GM23248 (cell line): ENCODE measurements around the gene PEX26. TPM values are rescaled to one million over a fixed set of nuclear protein-coding genes. Genes with fewer than 3 reads are reported as not detected.

Source experiments
- DNase-seq: peaks from one replicate; pipeline ENCODE4 v3.0.0-alpha.2; 2015
- H2AFZ ChIP-seq: fragments of 200-600 bp; sonication (generic); 2 replicates; pipeline ENCODE4 v1.6.1; 2016; ENCODE audit warnings: antibody characterized with exemption
- H3F3A ChIP-seq: fragments of 200-600 bp; sonication (generic); 2 replicates; pipeline ENCODE4 v1.6.1; 2016; ENCODE audit warnings: mild to moderate bottlenecking, antibody characterized with exemption, mixed run types; ENCODE audit not compliant: insufficient read depth
- H3K27ac ChIP-seq: fragments of 200-600 bp; sonication (generic); 2 replicates; pipeline ENCODE4 v1.5.1; 2016; ENCODE audit warnings: mild to moderate bottlenecking
- H3K27me3 ChIP-seq: fragments of 200-600 bp; sonication (generic); replicated peaks from 2 replicates; pipeline ENCODE4 v1.6.1; 2016; ENCODE audit warnings: mild to moderate bottlenecking; ENCODE audit not compliant: insufficient read depth
- H3K36me3 ChIP-seq: fragments of 200-600 bp; sonication (generic); 2 replicates; pipeline ENCODE4 v1.6.1; 2016; ENCODE audit warnings: low read depth, mild to moderate bottlenecking
- H3K4me1 ChIP-seq: fragments of 200-600 bp; sonication (generic); 2 replicates; pipeline ENCODE4 v1.6.1; 2016; ENCODE audit warnings: mild to moderate bottlenecking; ENCODE audit not compliant: insufficient read depth
- H3K4me2 ChIP-seq: fragments of 200-600 bp; sonication (generic); one replicate; pipeline ENCODE4 v1.6.1; 2016; ENCODE audit warnings: mild to moderate bottlenecking; ENCODE audit not compliant: unreplicated experiment
- H3K4me3 ChIP-seq: fragments of 200-600 bp; sonication (generic); 2 replicates; pipeline ENCODE4 v1.5.1; 2016; ENCODE audit warnings: mild to moderate bottlenecking
- H3K79me2 ChIP-seq: fragments of 200-600 bp; sonication (generic); 2 replicates; pipeline ENCODE4 v1.6.1; 2016; ENCODE audit warnings: mild to moderate bottlenecking; ENCODE audit not compliant: insufficient read depth
- H3K9ac ChIP-seq: fragments of 200-600 bp; sonication (generic); 2 replicates; pipeline ENCODE4 v1.6.1; 2016; ENCODE audit warnings: mild to moderate bottlenecking
- H3K9me2 ChIP-seq: fragments of 200-600 bp; sonication (generic); 2 replicates; pipeline ENCODE4 v1.6.1; 2016; ENCODE audit warnings: mixed run types, mild to moderate bottlenecking, moderate library complexity; ENCODE audit not compliant: insufficient read depth
- H3K9me3 ChIP-seq: fragments of 200-600 bp; sonication (generic); one replicate; pipeline ENCODE4 v1.6.1; 2017; ENCODE audit warnings: low read depth
- H4K20me1 ChIP-seq: fragments of 200-600 bp; sonication (generic); 2 replicates; pipeline ENCODE4 v1.6.0; 2016; ENCODE audit not compliant: insufficient read depth
- EZH2 ChIP-seq: fragments of 200-600 bp; sonication (generic); IDR thresholded peaks from 2 replicates; pipeline ENCODE4 v1.6.1; 2018; ENCODE audit warnings: antibody characterized with exemption, mild to moderate bottlenecking; ENCODE audit not compliant: insufficient read depth, poor library complexity, severe bottlenecking
- EZH2phosphoT487 ChIP-seq: fragments of 200-600 bp; sonication (generic); IDR thresholded peaks from 2 replicates; pipeline ENCODE4 v1.6.1; 2018; ENCODE audit warnings: antibody characterized with exemption, moderate library complexity, mild to moderate bottlenecking, low read depth; ENCODE audit not compliant: insufficient read depth
- WGBS, 2 experiments: methylation state at CpG; one replicate each; pipeline ENCODE4 v1.1.6; 2015 to 2017; ENCODE audit warnings: low lambda C conversion rate in 2 of 2, low coverage in 1 of 2; ENCODE audit errors: missing lambda C conversion rate in 2 of 2; 5-methylcytosine and 5-hydroxymethylcytosine counted together
- in situ Hi-C: fragments of 300-500 bp; cut with MboI; formaldehyde crosslinking; loops from 2 replicates; pipeline ENCODE4 v1.15.0; 2020
- polyA plus RNA-seq: library from polyadenylated mRNA; unstranded; fragments of >200 nt; fragmentation: Nextera tagmentation; extraction: Ambion mirVana; gene quantifications from 2 replicates; pipeline ENCODE4 v1.2.1, GENCODE V29; 2016
- total RNA-seq: library from RNA; depleted of rRNA; stranded (reverse); fragments of >200 nt; shearing (Covaris generic); gene quantifications from 2 replicates; pipeline ENCODE4 v1.2.3, GENCODE V29; 2014

Gene PEX26
- total and polyA plus RNA-seq, 2 experiments from 2014 or later, result 4.7 to 32.2 TPM

DNA sequence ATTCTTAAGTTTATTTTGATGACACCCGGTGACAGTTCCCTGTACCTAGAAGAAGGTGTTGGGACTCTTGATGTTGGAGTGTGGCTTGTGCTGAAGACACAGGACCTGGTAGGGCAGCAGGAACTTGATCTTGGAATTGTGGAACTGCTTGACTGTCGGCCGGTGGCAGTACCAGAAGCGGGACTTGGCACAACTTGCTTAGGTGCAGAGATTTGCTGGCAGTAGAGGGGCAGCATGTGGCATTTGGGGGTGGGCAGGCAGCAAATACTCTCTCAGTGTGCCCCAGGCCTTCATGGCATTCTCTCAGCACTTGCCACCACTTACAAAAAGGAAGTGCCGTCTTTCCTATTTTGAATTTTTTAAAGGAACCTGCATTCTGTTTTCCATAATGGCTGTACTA, 3.6 kb downstream of the PEX26 start:
- H3K4me3 ChIP-seq, result no peak overlapping the region
- H3K79me2 ChIP-seq, result peaks cover 67% of the 10 kb centered on the region
- no peak for TF ChIP-seq EZH2phosphoT487
- TF ChIP-seq EZH2, result no peak
- no peak overlapping the region for H3K27ac ChIP-seq
- peaks cover 25% of the 10 kb centered on the region; the same call in 1 of the 2 replicates for H3K36me3 ChIP-seq
- H3K9me3 ChIP-seq, result no peaks in the 10 kb centered on the region
- no peak for DNase-seq
- no peak overlapping the region for H3K4me2 ChIP-seq
- no peak overlapping the region for H2AFZ ChIP-seq
- no peaks in the 10 kb centered on the region for H3K27me3 ChIP-seq
- in situ Hi-C loops, result no loop called here
- no peaks in the 10 kb centered on the region for H3K9me2 ChIP-seq
- no peaks in the 10 kb centered on the region for H4K20me1 ChIP-seq
- H3K4me1 ChIP-seq, result peaks cover 11% of the 10 kb centered on the region
- H3F3A ChIP-seq, result peaks cover 6% of the 10 kb centered on the region; the same call in 1 of the 2 replicates
- 96 to 97% methylated on average over 5 of the region's 5 CpGs for WGBS, 2 experiments
- no peak overlapping the region for H3K9ac ChIP-seq

DNA sequence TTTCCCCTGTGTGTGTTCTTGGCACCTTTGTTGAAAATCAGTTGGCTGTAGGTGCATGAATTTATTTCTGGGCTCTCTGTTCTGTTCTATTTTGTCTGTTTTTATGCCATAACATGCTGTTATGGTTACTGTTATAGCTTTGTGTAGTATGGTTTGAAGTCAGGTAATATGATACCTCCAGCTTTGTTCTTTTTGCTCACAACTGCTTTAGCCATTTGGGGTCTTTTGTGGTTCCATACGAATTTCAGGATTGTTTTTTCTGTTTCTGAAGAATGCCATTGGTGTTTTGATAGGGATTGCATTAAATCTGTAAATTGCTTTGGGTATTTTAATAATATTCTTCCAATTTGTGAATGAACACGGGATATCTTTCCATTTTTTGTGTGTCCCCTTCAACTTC, 4.7 kb downstream of the PEX26 start:
- no peak overlapping the region for H3K4me2 ChIP-seq
- no peaks in the 10 kb centered on the region for H4K20me1 ChIP-seq
- WGBS, 2 experiments, result 32 to 41% methylated on average over 2 of the region's 2 CpGs
- in situ Hi-C loops, result no loop called here
- no peaks in the 10 kb centered on the region for H3K27me3 ChIP-seq
- no peaks in the 10 kb centered on the region for H3F3A ChIP-seq
- H3K27ac ChIP-seq, result no peak overlapping the region
- peaks cover 25% of the 10 kb centered on the region; the same call in 1 of the 2 replicates for H3K36me3 ChIP-seq
- H3K9ac ChIP-seq, result no peak overlapping the region
- DNase-seq, result no peak
- no peak overlapping the region for H3K4me3 ChIP-seq
- H3K9me2 ChIP-seq, result no peaks in the 10 kb centered on the region
- TF ChIP-seq EZH2phosphoT487 (no peak), EZH2 (no peak)
- H3K79me2 ChIP-seq, result peaks cover 58% of the 10 kb centered on the region
- H2AFZ ChIP-seq, result no peak overlapping the region
- H3K9me3 ChIP-seq, result no peaks in the 10 kb centered on the region
- 0 out of 2 replicates have a peak, but pooled peaks cover 4% of the 10 kb centered on the region for H3K4me1 ChIP-seq

DNA sequence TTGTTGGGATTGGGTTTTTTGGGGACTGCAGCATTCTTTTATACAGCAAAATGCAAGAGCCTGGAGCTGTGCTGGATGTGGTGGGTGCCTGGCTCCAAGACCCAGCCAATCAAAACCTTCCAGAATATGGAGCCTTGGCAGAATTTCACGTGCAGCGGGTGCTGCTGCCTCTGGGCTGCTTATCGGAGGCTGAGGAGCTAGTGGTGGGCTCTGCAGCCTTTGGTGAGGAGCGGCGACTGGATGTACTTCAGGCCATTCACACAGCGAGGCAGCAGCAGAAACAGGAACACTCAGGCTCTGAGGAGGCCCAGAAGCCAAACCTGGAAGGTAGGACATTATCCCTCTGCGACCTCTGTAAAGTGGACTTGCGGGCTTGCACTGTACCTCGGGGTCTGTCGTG, 5.6 kb downstream of the PEX26 start:
- H3K9me2 ChIP-seq, result no peaks in the 10 kb centered on the region
- no peak overlapping the region for H3K4me3 ChIP-seq
- H3K9ac ChIP-seq, result no peak overlapping the region
- H3K4me2 ChIP-seq, result no peak overlapping the region
- 93 to 96% methylated on average over 10 of the region's 10 CpGs for WGBS, 2 experiments
- in situ Hi-C loops, result no loop called here
- peaks cover 25% of the 10 kb centered on the region; the same call in 1 of the 2 replicates for H3K36me3 ChIP-seq
- no peaks in the 10 kb centered on the region for H3F3A ChIP-seq
- no peaks in the 10 kb centered on the region for H4K20me1 ChIP-seq
- TF ChIP-seq EZH2phosphoT487, result no peak
- no peak for TF ChIP-seq EZH2
- DNase-seq, result no peak
- peaks cover 50% of the 10 kb centered on the region for H3K79me2 ChIP-seq
- no peak overlapping the region for H3K27ac ChIP-seq
- no peaks in the 10 kb centered on the region for H3K9me3 ChIP-seq
- H3K4me1 ChIP-seq, result 0 out of 2 replicates have a peak, but pooled peaks cover 4% of the 10 kb centered on the region
- H3K27me3 ChIP-seq, result no peaks in the 10 kb centered on the region
- no peak overlapping the region for H2AFZ ChIP-seq

DNA sequence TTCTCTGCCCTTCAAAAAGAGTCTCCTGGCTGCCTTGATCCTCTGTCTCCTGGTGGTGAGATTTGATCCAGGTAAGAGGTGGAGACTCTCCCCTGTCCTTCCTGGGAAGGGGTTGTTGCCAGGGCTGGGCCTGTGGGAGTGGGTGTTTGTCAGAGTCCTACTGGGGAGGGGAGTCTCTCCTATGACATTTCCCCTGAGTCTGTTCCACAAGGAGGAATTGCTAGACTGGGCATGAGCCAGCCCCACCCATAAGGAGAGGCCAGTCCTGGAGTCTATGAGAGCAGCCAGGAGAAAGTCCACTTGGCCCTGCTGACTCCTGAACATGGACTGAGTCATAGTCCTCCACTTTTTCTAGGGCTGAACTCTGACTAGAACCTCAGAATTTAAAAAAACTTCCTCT, 7.4 kb downstream of the PEX26 start:
- peak; percentile 70 for DNase-seq
- Histone ChIP-seq H3K4me1 (no peaks in the 10 kb centered on the region), H3K4me2 (no peak overlapping the region), H3K9me3 (no peaks in the 10 kb centered on the region), H4K20me1 (no peaks in the 10 kb centered on the region), H3K9ac (no peak overlapping the region), H3K36me3 (peaks cover 25% of the 10 kb centered on the region; the same call in 1 of the 2 replicates), H3K4me3 (no peak overlapping the region), H3K27me3 (no peaks in the 10 kb centered on the region), H3K9me2 (no peaks in the 10 kb centered on the region), H3F3A (no peaks in the 10 kb centered on the region), H3K79me2 (peaks cover 33% of the 10 kb centered on the region), H3K27ac (0 out of 2 replicates have a peak overlapping the region, but pooled peaks have one; percentile 38), H2AFZ (no peak overlapping the region)
- TF ChIP-seq EZH2, result no peak
- TF ChIP-seq EZH2phosphoT487, result no peak
- in situ Hi-C loops, result no loop called here

DNA sequence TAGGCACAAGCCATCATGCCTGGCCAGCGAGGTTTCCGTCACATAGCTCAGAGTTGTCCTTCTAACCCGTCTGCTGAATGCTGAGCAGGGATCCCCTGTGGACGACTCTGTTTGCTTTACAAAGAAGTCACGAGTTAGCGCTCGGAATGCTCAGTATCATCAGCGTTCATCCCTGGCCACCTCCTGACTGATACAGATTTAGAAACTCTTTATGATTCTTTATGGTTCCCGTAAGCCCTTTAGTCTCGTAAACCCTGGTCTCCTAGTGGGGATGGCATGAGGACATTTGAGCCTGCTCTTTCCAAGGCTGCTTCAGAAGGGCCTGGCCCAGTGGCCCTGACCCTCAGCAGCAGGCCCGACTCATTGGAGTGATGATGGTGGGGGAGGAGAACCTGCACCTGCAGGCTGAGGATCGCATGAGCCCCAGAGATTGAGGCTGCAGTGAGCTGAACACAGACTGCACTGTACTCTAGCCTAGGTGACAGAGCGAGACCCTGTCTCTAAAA, 9.6 kb downstream of the PEX26 start:
- H3K4me1 ChIP-seq, result peaks cover 12% of the 10 kb centered on the region
- no peaks in the 10 kb centered on the region for H3K9me3 ChIP-seq
- H3K4me3 ChIP-seq, result no peak overlapping the region
- H3K27me3 ChIP-seq, result no peaks in the 10 kb centered on the region
- no peak for DNase-seq
- H3F3A ChIP-seq, result peaks cover 15% of the 10 kb centered on the region
- TF ChIP-seq EZH2 (no peak), EZH2phosphoT487 (no peak)
- H3K9me2 ChIP-seq, result no peaks in the 10 kb centered on the region
- peaks cover 11% of the 10 kb centered on the region; the same call in 1 of the 2 replicates for H3K36me3 ChIP-seq
- no peaks in the 10 kb centered on the region for H4K20me1 ChIP-seq
- H3K27ac ChIP-seq, result no peak overlapping the region
- no peak overlapping the region for H3K4me2 ChIP-seq
- WGBS, 2 experiments, result 73 to 75% methylated on average over 13 of the region's 13 CpGs
- H3K9ac ChIP-seq, result no peak overlapping the region
- in situ Hi-C loops, result no loop called here
- no peak overlapping the region for H2AFZ ChIP-seq
- peaks cover 13% of the 10 kb centered on the region for H3K79me2 ChIP-seq
